Mucosa of descending colon (tissue), 3 donors: Measurements from ENCODE around the gene MRAP. TPM values are rescaled to one million over a fixed set of nuclear protein-coding genes. Genes with fewer than 3 reads are reported as not detected.

Experiments used
- ATAC-seq: fragments of 200-7000 bp; cut with Tn5 transposase; one replicate; pipeline ENCODE4 v1.9.1; 2020; ENCODE audit warnings: mild to moderate bottlenecking, moderate library complexity
- DNase-seq, 3 donors: peaks; one replicate each; pipeline ENCODE4 v3.0.0-alpha.2; 2020
- H3K36me3 ChIP-seq: fragments of 200-600 bp; one replicate; pipeline ENCODE4 v1.8.0; 2021; ENCODE audit warnings: low read depth, mild to moderate bottlenecking
- H3K4me1 ChIP-seq: fragments of 200-600 bp; one replicate; pipeline ENCODE4 v1.8.0; 2021; ENCODE audit warnings: low read depth, mild to moderate bottlenecking
- H3K4me3 ChIP-seq: fragments of 200-600 bp; one replicate; pipeline ENCODE4 v1.8.0; 2021; ENCODE audit warnings: mild to moderate bottlenecking
- H3K9me3 ChIP-seq: fragments of 200-600 bp; one replicate; pipeline ENCODE4 v1.8.0; 2021; ENCODE audit warnings: mild to moderate bottlenecking
- intact Hi-C, 2 donors: fragments of 100-400 bp; cut with DNase I in 1 of 2; cut with micrococcal nuclease in 1 of 2; formaldehyde crosslinking; loops; one replicate each; pipeline versions ENCODE4 v1.11.0 to v1.11.1; 2022; cut with DNase I, micrococcal nuclease
- total RNA-seq, 3 donors: library from RNA; stranded (reverse); fragmentation: NEBNext Ultra II Directional in 2 of 3; extraction: Animal tissue kit (Norgen Biotek cat#: 25700) in 2 of 3; gene quantifications; one replicate each; pipeline versions ENCODE4 v1.2.1 to v1.2.4, GENCODE V29; 2021 to 2023
- TF ChIP-seq, protein P1 (sequence below): fragments of 200-600 bp; IDR thresholded peaks from one replicate; pipeline ENCODE4 v1.8.0; 2022; ENCODE audit warnings: antibody characterized with exemption, mild to moderate bottlenecking
- donor health status: DM: no; HTN: no; CAD: no; lungs with moderate emphysema.
- donor health status: DM: no; HTN: no; CAD: no.
- donor health status: DM: no; HTN: yes; CAD: no.

Gene MRAP
- total RNA-seq, 3 donors from 2014 or later, result not detected

DNA sequence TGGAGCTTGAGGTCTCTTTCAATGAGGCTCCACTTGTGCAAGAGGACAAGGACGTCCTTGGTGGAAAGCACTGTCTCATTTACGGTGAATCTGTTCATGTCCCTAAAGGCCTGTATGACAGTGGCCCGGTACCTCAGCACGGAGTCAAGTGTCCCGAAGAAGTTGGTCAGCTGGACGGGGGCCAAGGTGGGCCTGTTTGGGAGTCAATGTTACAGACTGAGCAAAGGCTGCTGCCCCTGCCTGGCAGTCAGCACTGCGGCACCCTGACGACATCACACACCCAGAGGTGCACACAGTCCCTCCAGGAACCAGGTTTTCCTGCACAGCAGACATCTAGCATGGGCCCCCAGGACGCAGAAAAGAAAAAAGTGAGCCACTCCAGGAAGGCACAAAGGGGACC is 19.1 kb downstream of the MRAP start:
- DNase-seq (no peak), ATAC-seq (no peak)
- Histone ChIP-seq H3K4me3 (no peak overlapping the region), H3K9me3 (no peaks in the 10 kb centered on the region), H3K36me3 (peaks cover 4% of the 10 kb centered on the region), H3K4me1 (no peaks in the 10 kb centered on the region)
- TF ChIP-seq, protein P1, sequence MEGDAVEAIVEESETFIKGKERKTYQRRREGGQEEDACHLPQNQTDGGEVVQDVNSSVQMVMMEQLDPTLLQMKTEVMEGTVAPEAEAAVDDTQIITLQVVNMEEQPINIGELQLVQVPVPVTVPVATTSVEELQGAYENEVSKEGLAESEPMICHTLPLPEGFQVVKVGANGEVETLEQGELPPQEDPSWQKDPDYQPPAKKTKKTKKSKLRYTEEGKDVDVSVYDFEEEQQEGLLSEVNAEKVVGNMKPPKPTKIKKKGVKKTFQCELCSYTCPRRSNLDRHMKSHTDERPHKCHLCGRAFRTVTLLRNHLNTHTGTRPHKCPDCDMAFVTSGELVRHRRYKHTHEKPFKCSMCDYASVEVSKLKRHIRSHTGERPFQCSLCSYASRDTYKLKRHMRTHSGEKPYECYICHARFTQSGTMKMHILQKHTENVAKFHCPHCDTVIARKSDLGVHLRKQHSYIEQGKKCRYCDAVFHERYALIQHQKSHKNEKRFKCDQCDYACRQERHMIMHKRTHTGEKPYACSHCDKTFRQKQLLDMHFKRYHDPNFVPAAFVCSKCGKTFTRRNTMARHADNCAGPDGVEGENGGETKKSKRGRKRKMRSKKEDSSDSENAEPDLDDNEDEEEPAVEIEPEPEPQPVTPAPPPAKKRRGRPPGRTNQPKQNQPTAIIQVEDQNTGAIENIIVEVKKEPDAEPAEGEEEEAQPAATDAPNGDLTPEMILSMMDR, result no peak
- intact Hi-C loops, result no loop called here

DNA sequence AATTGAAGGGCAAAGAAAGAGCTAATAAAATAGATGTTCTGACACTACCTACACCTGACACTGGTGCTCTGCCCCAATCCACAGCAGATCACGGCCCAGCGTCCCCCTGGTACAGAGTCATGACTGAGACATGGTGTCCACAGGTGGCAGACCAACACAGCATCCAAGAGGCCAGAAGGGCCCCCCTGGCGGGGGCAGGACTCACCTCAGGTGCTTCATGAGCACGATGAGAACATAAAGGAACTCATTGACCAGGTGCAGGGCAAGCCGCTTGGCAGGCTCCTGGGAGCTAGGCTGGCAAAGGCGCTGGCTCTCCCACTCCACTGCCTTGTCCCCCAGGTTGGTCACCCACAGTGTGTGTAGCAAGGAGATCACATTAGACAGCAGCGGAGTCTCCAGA is 20.4 kb downstream of the MRAP start:
- ATAC-seq, result no peak
- intact Hi-C loops, result no loop called here

DNA sequence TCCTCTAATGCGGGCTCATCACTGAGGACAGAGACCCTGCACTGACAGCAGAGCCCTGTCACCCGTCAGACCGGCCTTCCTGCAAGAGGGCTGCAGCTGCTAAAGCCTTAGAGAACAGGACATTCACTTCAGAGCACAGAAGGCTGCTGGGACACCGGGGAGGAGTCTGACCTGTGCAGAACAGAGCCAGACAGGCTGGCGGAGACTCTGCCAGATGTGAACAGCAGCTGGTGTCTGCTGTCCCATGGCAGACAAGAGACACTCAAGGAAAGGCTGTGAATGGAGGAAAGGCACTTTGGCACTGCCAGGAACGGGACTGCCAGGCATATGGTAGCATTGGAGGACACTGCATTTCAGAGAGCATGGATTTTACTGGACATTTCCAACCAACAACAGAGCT is 21.4 kb downstream of the MRAP start:
- intact Hi-C loops, result no loop called here
- peaks cover 4% of the 10 kb centered on the region for H3K36me3 ChIP-seq
- H3K4me1 ChIP-seq, result no peaks in the 10 kb centered on the region
- ATAC-seq, result no peak
- TF ChIP-seq, protein P1, result no peak
- no peak overlapping the region for H3K4me3 ChIP-seq
- no peak for DNase-seq
- H3K9me3 ChIP-seq, result no peaks in the 10 kb centered on the region

More for the DNA sequence above, 20.4 kb downstream of the MRAP start:
- DNase-seq, result no peak
- Histone ChIP-seq H3K36me3 (peaks cover 4% of the 10 kb centered on the region), H3K4me3 (no peak overlapping the region), H3K9me3 (no peaks in the 10 kb centered on the region), H3K4me1 (no peaks in the 10 kb centered on the region)
- TF ChIP-seq, protein P1, result no peak

DNA sequence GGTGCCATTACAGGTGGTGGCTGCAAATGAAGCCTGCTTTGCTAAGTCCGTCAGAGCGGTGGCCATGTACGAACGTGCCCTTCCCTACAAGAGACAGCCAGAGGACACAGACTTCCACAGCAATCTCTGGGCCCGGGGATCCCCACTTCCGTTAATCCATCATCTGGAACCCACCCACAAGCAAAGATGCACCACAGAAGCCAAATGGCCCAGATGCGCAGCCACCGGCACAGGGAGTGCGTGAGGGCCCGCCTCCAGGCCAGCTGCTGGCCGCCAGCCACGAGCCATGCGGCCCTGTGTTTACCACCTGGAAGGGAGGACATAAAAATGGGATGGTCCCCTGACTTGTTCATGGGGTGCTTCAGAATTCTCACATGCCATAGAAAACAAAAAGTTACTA is 22.1 kb downstream of the MRAP start:
- intact Hi-C loops, result no loop called here
- H3K9me3 ChIP-seq, result no peaks in the 10 kb centered on the region
- TF ChIP-seq, protein P1, result no peak
- no peak overlapping the region for H3K4me3 ChIP-seq
- no peak for ATAC-seq
- no peaks in the 10 kb centered on the region for H3K4me1 ChIP-seq
- DNase-seq, result no peak
- H3K36me3 ChIP-seq, result peaks cover 4% of the 10 kb centered on the region

DNA sequence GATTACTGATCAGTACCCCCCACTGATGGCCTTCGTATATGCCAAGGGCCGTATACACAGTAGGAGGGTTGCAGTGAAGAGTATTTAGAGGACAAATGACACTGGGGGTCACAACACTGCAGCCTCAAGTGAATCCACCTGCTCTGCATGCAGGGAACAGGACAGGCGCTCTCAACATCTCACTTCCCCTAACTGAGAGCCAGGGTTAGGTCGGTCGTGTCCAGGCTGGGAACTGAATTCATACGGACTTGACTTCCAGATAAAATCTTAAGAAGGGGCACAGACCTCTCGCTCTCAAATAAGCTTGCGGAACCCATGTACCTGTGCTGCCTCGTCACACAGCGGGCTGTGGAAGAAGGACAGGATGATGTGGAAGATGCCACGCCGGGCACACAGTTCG is 22.8 kb downstream of the MRAP start:
- H3K36me3 ChIP-seq, result peaks cover 4% of the 10 kb centered on the region
- TF ChIP-seq, protein P1, result no peak
- ATAC-seq, result no peak
- no peak for DNase-seq
- intact Hi-C loops, result no loop called here
- no peaks in the 10 kb centered on the region for H3K4me1 ChIP-seq
- H3K9me3 ChIP-seq, result no peaks in the 10 kb centered on the region
- H3K4me3 ChIP-seq, result no peak overlapping the region

DNA sequence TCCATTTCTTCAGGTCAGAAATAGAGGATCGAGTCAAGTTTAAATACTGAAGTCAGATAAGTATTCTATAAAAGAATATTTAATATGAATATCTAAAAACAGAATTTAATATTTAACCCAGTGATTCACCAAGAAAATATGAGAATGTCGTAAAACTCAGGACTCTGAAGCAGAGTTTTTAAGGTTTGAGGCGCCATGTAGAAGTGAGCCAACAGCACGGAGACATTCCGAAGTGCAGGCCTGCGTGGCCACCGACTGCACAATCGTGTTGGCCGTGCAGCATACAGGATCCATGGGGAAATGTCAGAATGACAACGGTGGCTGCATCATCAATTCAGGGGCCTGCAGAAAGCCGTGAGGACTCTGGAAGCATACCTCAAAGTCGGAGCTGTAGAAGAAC is 23.4 kb downstream of the MRAP start:
- H3K4me1 ChIP-seq, result no peaks in the 10 kb centered on the region
- DNase-seq, result no peak
- peaks cover 4% of the 10 kb centered on the region for H3K36me3 ChIP-seq
- intact Hi-C loops, result no loop called here
- TF ChIP-seq, protein P1, result no peak
- no peaks in the 10 kb centered on the region for H3K9me3 ChIP-seq
- no peak for ATAC-seq
- no peak overlapping the region for H3K4me3 ChIP-seq
